SKM-1 (cell line): ENCODE results near the gene PRXL2C.

Source experiments
- DNase-seq: peaks from one replicate; lab custom pipeline; 2025; ENCODE audit not compliant: unreplicated experiment; lab: John Stamatoyannopoulos, UW

The PRXL2C gene

GRCh38 chr9:96612966-96613589 is 42.0 kb downstream of the PRXL2C start:
- no peak for DNase-seq

GRCh38 chr9:96612105-96612965 is 42.8 kb downstream of the PRXL2C start:
- no peak for DNase-seq

DNA sequence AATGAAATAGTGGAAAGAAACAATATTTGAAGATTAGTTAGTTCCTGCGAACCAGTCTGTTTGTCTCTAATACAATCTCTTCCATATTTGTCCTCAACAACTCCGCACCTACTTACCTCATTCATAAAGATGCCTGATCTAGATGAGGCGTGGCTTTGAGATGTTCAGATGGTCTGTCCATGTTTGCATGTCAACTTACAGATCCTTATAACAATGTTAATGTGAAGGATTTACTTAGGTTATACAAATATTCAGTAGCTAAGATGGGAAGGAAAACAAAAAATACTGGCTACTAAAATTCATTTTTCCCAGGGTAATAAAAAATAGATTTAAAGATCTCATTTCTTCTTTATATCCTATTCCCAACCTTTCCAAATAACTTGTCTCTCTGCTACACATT is 43.8 kb downstream of the PRXL2C start:
- DNase-seq: no peak

- DNase-seq: no peak
Measured at GRCh38 chr9:96609732-96610131, 45.4 kb downstream of the PRXL2C start.

GRCh38 chr9:96607971-96608370 is 47.1 kb downstream of the PRXL2C start:
- no peak for DNase-seq

GRCh38 chr9:96605328-96605727 is 49.8 kb downstream of the PRXL2C start:
- no peak for DNase-seq

DNA sequence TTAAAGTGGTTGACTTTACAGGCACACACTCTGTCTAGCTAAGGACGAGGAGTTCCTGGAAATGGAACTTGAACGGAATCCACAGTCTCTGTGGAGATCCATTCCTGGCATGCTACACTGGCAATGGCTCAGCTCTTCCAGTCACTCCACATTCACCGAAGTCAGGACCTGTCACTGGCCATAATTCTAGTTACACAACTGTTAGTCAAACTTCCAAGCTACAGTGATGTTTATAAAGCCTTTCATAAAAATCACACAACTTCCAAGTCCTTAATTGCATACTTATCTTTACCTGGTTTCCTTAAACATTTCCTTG is 51.2 kb downstream of the PRXL2C start:
- DNase-seq: no peak

DNA sequence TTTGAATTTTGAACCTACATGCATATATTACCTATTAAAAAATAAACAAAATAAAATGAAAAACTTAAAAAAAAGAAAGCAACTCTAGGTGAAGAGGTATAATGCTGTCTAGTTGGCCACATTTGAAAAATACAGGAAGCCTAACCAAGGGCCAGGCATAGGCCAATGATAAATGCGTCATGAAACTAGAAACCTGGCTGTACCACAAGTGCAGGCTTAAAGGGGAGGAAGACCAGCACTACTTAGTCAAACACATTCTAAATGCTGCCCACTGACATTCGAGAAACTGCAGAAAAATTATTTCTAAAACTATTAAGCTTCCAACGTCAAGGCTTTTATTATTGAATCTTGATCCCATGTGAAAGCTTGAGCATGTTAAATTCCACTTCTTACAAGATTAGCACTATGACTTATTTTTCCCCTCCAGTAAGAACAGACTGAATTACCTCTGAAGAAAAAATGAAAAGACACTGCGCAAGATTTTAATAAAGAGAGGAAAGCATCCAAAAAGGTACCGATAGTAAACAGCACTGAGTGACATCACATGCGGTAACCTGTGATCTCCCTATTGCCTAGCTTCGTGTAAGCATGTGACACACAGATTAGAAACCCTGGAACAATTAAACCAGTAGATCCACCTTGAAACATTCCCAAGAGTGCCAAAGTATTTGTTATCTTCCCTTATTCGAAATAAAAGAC is 51.7 kb downstream of the PRXL2C start:
- no peak for DNase-seq

GRCh38 chr9:96599298-96599697 is 55.8 kb downstream of the PRXL2C start:
- DNase-seq: no peak

DNA sequence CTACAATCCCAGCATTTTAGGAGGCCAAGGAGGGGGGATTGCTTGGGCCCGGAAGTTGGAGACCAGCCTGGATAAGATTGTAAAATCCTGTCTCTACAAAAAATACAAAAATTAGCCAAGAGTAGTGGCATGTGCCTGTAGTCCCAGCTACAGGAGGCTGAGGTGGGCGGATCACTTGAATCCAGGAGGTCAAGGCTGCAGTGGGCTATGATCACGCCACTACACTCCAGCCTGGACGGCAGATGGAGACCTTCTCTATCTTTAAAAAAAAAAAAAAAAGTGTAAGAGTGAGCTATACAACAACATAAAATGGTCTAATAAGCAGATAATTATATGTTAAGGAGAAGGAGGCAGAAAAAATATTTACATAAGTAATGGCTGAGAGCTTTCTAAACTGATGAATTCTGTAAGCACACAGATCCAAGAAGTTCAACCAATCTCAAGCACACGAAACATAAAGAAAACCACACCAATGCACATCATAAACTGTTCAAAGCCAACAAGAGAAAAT is 58.5 kb downstream of the PRXL2C start:
- no peak for DNase-seq
